Esophagus squamous epithelium (tissue), 4 donors: Measurements from ENCODE around the gene RAB27B.

ENCODE experiments used
- POLR2A ChIP-seq, 4 donors: fragments of 450-650 bp; IDR thresholded peaks; one replicate each; pipeline ENCODE4 v1.6.1; 2017; ENCODE audit warnings: antibody characterized with exemption in 4 of 4, mild to moderate bottlenecking in 4 of 4, moderate library complexity in 3 of 4
- TF ChIP-seq, protein P1 (sequence below), 6 experiments: fragments of 450-650 bp in 4 of 6; fragments of 200-600 bp in 2 of 6; sonication (generic) in 2 of 6; IDR thresholded peaks; one replicate each; pipeline ENCODE4 v1.5.1; 2016 to 2019; ENCODE audit warnings: antibody characterized with exemption in 6 of 6, mild to moderate bottlenecking in 4 of 6, moderate library complexity in 4 of 6

DNA sequence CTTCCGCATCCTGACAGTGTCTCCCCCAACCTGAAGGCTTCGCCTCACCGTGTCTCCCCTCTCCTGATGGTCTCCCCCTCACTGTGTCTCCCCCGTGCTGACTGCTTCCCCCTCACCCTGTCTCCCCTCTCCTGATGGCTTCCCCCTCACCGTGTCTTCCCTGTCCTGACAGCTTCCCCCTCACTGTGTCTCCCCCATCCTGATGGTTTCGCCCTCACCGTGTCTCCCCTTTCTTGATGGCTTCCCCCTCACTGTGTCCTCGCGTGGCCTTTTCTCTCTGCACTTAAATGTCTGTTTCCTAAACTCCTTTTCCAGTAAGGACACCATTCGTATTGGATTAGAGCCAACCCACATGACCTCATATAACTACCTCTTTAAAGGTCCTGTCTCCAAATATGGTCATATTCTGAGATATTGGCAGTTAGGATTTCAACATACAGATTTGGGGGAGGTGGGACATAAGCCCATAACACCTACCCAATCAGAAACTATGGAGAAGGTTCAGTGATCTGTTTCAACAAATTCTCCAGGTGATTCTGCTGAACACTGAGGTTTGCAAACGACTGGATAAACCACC lies 47.9 kb upstream of the RAB27B start:
- TF ChIP-seq, protein P1, sequence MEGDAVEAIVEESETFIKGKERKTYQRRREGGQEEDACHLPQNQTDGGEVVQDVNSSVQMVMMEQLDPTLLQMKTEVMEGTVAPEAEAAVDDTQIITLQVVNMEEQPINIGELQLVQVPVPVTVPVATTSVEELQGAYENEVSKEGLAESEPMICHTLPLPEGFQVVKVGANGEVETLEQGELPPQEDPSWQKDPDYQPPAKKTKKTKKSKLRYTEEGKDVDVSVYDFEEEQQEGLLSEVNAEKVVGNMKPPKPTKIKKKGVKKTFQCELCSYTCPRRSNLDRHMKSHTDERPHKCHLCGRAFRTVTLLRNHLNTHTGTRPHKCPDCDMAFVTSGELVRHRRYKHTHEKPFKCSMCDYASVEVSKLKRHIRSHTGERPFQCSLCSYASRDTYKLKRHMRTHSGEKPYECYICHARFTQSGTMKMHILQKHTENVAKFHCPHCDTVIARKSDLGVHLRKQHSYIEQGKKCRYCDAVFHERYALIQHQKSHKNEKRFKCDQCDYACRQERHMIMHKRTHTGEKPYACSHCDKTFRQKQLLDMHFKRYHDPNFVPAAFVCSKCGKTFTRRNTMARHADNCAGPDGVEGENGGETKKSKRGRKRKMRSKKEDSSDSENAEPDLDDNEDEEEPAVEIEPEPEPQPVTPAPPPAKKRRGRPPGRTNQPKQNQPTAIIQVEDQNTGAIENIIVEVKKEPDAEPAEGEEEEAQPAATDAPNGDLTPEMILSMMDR (IDR thresholded peaks at IDR 0.05): no peak
- TF ChIP-seq POLR2A (IDR thresholded peaks at IDR 0.05): no peak
